ENCODE results near the gene PTTG1IP.

DNA sequence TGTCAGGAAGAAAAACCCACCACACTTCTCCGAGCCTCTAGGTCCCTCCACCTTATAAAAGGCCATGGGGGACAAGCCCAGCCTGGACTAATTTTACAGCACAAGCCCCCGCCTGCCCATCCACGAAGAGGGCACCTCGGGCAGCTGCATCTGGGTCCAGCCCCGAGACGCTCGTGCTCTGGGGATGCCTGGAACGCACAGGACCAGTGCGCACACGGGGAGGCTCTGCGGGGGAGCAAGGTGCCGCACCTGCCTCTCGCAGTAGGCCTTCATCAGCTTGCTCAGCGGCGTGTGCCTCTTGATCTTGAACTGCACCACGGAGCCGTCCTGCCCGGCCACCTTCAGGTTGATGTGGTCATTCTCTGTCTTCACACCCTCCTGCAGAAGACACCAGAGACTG, 59.8 kb downstream of the PTTG1IP start:
- TF ChIP-seq CTCF (IDR thresholded peaks at IDR 0.05) (no peak), POLR2A (IDR thresholded peaks at IDR 0.05) (no peak), POLR2AphosphoS5 (IDR thresholded peaks at IDR 0.05) (no peak), EP300 (IDR thresholded peaks at IDR 0.05) (no peak)

Data from sigmoid colon (tissue), 4 donors.